Panc1 (cell line): Measurements from ENCODE around the gene MLH3. TPM values are rescaled to one million over a fixed set of nuclear protein-coding genes. Genes with fewer than 3 reads are reported as not detected.

Experiments used
- ATAC-seq: fragments of 200-7000 bp; cut with Tn5 transposase; 2 replicates; pipeline ENCODE4 v1.9.1; 2020; ENCODE audit warnings: mild to moderate bottlenecking, moderate library complexity
- BruUV-seq: library from RNA; stranded (reverse); fragments of 400-500 nt; replicated peaks from 2 replicates; lab custom pipeline; 2021; lab: Mats Ljungman, UMichigan
- CTCF ChIA-PET: fragments of 300-600 bp; sonication (Branson Sonifier 250); formaldehyde crosslinking; loops from one replicate; lab custom pipeline; 2022; ENCODE audit warnings: antibody characterized with exemption; lab: Charles Lee
- POLR2A ChIA-PET: fragments of 300-600 bp; sonication (Branson Sonifier 250); formaldehyde crosslinking; loops from one replicate; lab custom pipeline; 2022; ENCODE audit warnings: antibody characterized with exemption; lab: Charles Lee
- DNase-seq: peaks from one replicate; pipeline ENCODE4 v3.0.0-alpha.2; 2010; ENCODE audit warnings: low read depth, low spot score
- H3K27ac ChIP-seq: 2 replicates; pipeline ENCODE4 v1.5.1; 2011; ENCODE audit warnings: mild to moderate bottlenecking, low read length, inconsistent platforms
- H3K27me3 ChIP-seq: fragments of 200-500 bp; sonication (Bioruptor generic); 2 replicates; pipeline ENCODE4 v1.6.0; 2014; ENCODE audit warnings: low read length, inconsistent platforms; ENCODE audit not compliant: control insufficient read depth, insufficient read depth
- H3K36me3 ChIP-seq: fragments of 200-500 bp; sonication (Bioruptor generic); 2 replicates; pipeline ENCODE4 v1.5.1; 2014; ENCODE audit warnings: inconsistent platforms, mild to moderate bottlenecking, low read length, moderate library complexity; ENCODE audit not compliant: control insufficient read depth, insufficient read depth
- H3K4me1 ChIP-seq: 2 replicates; pipeline ENCODE4 v1.5.1; 2011; ENCODE audit warnings: inconsistent platforms, mild to moderate bottlenecking, low read length, moderate library complexity; ENCODE audit not compliant: control insufficient read depth, insufficient read depth
- H3K4me3 ChIP-seq, 2 experiments: 2 replicates each; pipeline ENCODE4 v1.5.1; 2011 to 2012; ENCODE audit warnings: low read depth in 2 of 2, low read length in 2 of 2, mild to moderate bottlenecking in 2 of 2, inconsistent platforms in 1 of 2, moderate library complexity in 1 of 2
- H3K9me3 ChIP-seq: fragments of 200-500 bp; sonication (Bioruptor generic); 2 replicates; pipeline ENCODE4 v1.5.1; 2014; ENCODE audit warnings: low read depth, mild to moderate bottlenecking, inconsistent platforms, low read length, moderate library complexity; ENCODE audit not compliant: control insufficient read depth, insufficient read depth
- CTCF ChIP-seq: fragments of 450-650 bp; IDR thresholded peaks from 2 replicates; pipeline ENCODE4 v1.5.1; 2017; ENCODE audit warnings: mild to moderate bottlenecking
- POLR2AphosphoS5 ChIP-seq: IDR thresholded peaks from 2 replicates; pipeline ENCODE4 v1.6.1; 2012; ENCODE audit warnings: mild to moderate bottlenecking, low read depth, low read length, moderate library complexity
- SIN3A ChIP-seq: IDR thresholded peaks from 2 replicates; pipeline ENCODE4 v1.6.1; 2012; ENCODE audit warnings: low read depth, mild to moderate bottlenecking, low read length, moderate library complexity, borderline replicate concordance; ENCODE audit not compliant: insufficient read depth
- TCF7L2 ChIP-seq: IDR thresholded peaks from 2 replicates; pipeline ENCODE4 v1.6.1; 2011; ENCODE audit warnings: mild to moderate bottlenecking, low read depth, low read length, inconsistent platforms
- in situ Hi-C: cut with HindIII; loops from 2 replicates; pipeline ENCODE4 v1.10.0; 2016; ENCODE audit warnings: low sequenced_read_pairs, low pct_unique_long_range_greater_than_20kb
- intact Hi-C: fragments of 100-400 bp; cut with micrococcal nuclease; formaldehyde crosslinking; loops from one replicate; pipeline ENCODE4 v1.10.0; 2022; ENCODE audit not compliant: unreplicated experiment
- total RNA-seq: library from RNA; stranded (reverse); gene quantifications from one replicate; pipeline ENCODE4 v1.2.1, GENCODE V29; 2021; ENCODE audit not compliant: unreplicated experiment
- TF ChIP-seq, protein P1 (sequence below), 2 experiments: IDR thresholded peaks; 2 replicates each; pipeline ENCODE4 v1.6.1; 2011 to 2012; ENCODE audit warnings: low read depth in 2 of 2, control low read depth in 1 of 2, low read length in 1 of 2, mild to moderate bottlenecking in 1 of 2, moderate library complexity in 1 of 2; ENCODE audit not compliant: insufficient read depth in 1 of 2

Gene MLH3
- total RNA-seq, 1 experiment from 2014 or later: 17.0 TPM

DNA sequence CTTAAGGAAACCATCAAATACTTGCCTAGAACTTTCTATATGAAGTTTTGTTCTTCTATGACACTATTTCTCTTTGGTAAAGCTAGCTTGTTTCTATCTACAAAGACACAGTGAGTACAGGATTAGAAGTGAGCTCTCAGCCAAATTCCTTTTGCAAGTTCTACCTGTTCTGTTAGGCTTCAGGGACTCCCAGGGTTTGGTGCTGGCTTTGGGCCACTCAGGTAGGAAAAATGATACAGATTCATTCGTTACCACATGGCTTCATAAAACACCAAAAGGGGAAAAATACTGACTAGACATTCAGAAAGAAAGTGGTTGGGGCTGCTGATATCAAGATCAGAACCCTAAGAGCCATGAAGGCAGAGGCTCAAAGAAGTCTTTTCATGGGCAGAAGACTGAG, 32.0 kb upstream of the MLH3 start:
- Histone ChIP-seq H3K4me1 (no peaks in the 10 kb centered on the region), H3K36me3 (peaks cover 7% of the 10 kb centered on the region; the same call in 1 of the 2 replicates), H3K27ac (no peak overlapping the region), H3K9me3 (no peaks in the 10 kb centered on the region), H3K4me3 (no peak overlapping the region), H3K27me3 (no peaks in the 10 kb centered on the region)
- BruUV-seq: no TSS peak
- in situ Hi-C loops: no loop called here
- no peak for TF ChIP-seq CTCF
- no peak for TF ChIP-seq TCF7L2
- TF ChIP-seq POLR2AphosphoS5: no peak
- no peak for TF ChIP-seq SIN3A
- TF ChIP-seq, protein P1, sequence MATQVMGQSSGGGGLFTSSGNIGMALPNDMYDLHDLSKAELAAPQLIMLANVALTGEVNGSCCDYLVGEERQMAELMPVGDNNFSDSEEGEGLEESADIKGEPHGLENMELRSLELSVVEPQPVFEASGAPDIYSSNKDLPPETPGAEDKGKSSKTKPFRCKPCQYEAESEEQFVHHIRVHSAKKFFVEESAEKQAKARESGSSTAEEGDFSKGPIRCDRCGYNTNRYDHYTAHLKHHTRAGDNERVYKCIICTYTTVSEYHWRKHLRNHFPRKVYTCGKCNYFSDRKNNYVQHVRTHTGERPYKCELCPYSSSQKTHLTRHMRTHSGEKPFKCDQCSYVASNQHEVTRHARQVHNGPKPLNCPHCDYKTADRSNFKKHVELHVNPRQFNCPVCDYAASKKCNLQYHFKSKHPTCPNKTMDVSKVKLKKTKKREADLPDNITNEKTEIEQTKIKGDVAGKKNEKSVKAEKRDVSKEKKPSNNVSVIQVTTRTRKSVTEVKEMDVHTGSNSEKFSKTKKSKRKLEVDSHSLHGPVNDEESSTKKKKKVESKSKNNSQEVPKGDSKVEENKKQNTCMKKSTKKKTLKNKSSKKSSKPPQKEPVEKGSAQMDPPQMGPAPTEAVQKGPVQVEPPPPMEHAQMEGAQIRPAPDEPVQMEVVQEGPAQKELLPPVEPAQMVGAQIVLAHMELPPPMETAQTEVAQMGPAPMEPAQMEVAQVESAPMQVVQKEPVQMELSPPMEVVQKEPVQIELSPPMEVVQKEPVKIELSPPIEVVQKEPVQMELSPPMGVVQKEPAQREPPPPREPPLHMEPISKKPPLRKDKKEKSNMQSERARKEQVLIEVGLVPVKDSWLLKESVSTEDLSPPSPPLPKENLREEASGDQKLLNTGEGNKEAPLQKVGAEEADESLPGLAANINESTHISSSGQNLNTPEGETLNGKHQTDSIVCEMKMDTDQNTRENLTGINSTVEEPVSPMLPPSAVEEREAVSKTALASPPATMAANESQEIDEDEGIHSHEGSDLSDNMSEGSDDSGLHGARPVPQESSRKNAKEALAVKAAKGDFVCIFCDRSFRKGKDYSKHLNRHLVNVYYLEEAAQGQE (IDR thresholded peaks at IDR 0.05; ENCODE audit: insufficient read depth in 1 of 2, low read depth in 2 of 2, low read length in 1 of 2): no peak
- ATAC-seq: no peak
- intact Hi-C loops: loop anchor here (10.0 kb wide), 1 partner anchor 138 kb away; no protein-coding TSS in a partner anchor
- POLR2A ChIA-PET: no interaction called here
- DNase-seq: no peak
- CTCF ChIA-PET: no interaction called here

GRCh38 chr14:75081660-75082229, 30.5 kb upstream of the MLH3 start:
- Histone ChIP-seq H3K4me3 (no peak overlapping the region), H3K27me3 (no peaks in the 10 kb centered on the region), H3K36me3 (no peaks in the 10 kb centered on the region), H3K9me3 (no peaks in the 10 kb centered on the region), H3K27ac (no peak overlapping the region), H3K4me1 (no peaks in the 10 kb centered on the region)
- BruUV-seq: no TSS peak
- ATAC-seq (no peak), DNase-seq (no peak)
- TF ChIP-seq SIN3A: no peak
- in situ Hi-C loops (no loop called here), intact Hi-C loops (loop anchor here (10.0 kb wide), 1 partner anchor 137 kb away; no protein-coding TSS in a partner anchor)
- ChIA-PET CTCF (interaction anchor here (0.6 kb wide), 1 partner anchor 18 kb away, joined by 5 read pairs; no protein-coding TSS in a partner anchor), POLR2A (interaction anchor here (0.6 kb wide), 1 partner anchor 39 kb away, joined by 4 read pairs; no protein-coding TSS in a partner anchor)

GRCh38 chr14:75079521-75079920, 28.3 kb upstream of the MLH3 start:
- no peak for DNase-seq
- ChIA-PET CTCF (no interaction called here), POLR2A (interaction anchor here (0.5 to 0.6 kb wide), 2 partner anchors 64 to 502 kb away, joined by 5 to 14 read pairs; no protein-coding TSS in a partner anchor)
- Histone ChIP-seq H3K4me1 (no peaks in the 10 kb centered on the region), H3K36me3 (no peaks in the 10 kb centered on the region), H3K4me3 (no peak overlapping the region), H3K27me3 (no peaks in the 10 kb centered on the region), H3K9me3 (no peaks in the 10 kb centered on the region), H3K27ac (no peak overlapping the region)
- ATAC-seq: no peak
- TF ChIP-seq CTCF (no peak), POLR2AphosphoS5 (no peak), TCF7L2 (no peak), SIN3A (no peak)
- TF ChIP-seq, protein P1 (IDR thresholded peaks at IDR 0.05; ENCODE audit: insufficient read depth in 1 of 2, low read depth in 2 of 2, low read length in 1 of 2): no peak
- intact Hi-C loops (no loop called here), in situ Hi-C loops (no loop called here)
- no TSS peak for BruUV-seq
